ENCODE measurements around the gene PTGR2. TPM values are rescaled to one million over a fixed set of nuclear protein-coding genes. Genes with fewer than 3 reads are reported as not detected.
"Not testable (repeated sequence)": the region's sequence is repeated elsewhere in the genome, so short reads cannot be mapped to it uniquely, and the experiment has no call there.

Gene PTGR2
- total RNA-seq, 2 donors from 2014 or later = 1.3 to 1.4 TPM

GRCh38 chr14:73913256-73913655, 61.6 kb downstream of the PTGR2 start:
- Mint-ChIP-seq H3K4me1 (peaks cover 15% of the 10 kb centered on the region), H3K36me3 (ENCODE audit: low read depth) (peaks cover 17% of the 10 kb centered on the region), H3K27me3 (no peaks in the 10 kb centered on the region), H3K4me3 (no peak overlapping the region), H3K27ac (no peak overlapping the region)
- DNase-seq (no peak), ATAC-seq (no peak)
- H3K9me3 ChIP-seq (ENCODE audit: control insufficient read depth, low read length, poor library complexity, severe bottlenecking) = peaks cover 2% of the 10 kb centered on the region

- H3K9me3 ChIP-seq (ENCODE audit: control insufficient read depth, low read length, poor library complexity, severe bottlenecking) = peaks cover 2% of the 10 kb centered on the region
- H3K4me3 Mint-ChIP-seq = no peak overlapping the region
- ATAC-seq (no peak), DNase-seq (no peak)
- H3K27ac Mint-ChIP-seq = no peak overlapping the region
- peaks cover 11% of the 10 kb centered on the region for H3K4me1 Mint-ChIP-seq
- peaks cover 6% of the 10 kb centered on the region for H3K36me3 Mint-ChIP-seq (ENCODE audit: low read depth)
- H3K27me3 Mint-ChIP-seq = no peaks in the 10 kb centered on the region
These were observed 64.7 kb downstream of the PTGR2 start for GRCh38 chr14:73916324-73916723.

GRCh38 chr14:73919457-73919856, 67.8 kb downstream of the PTGR2 start:
- DNase-seq; H3K27me3 Mint-ChIP-seq; H3K36me3 Mint-ChIP-seq (ENCODE audit: low read depth); H3K9me3 ChIP-seq (ENCODE audit: control insufficient read depth, low read length, poor library complexity, severe bottlenecking); H3K27ac Mint-ChIP-seq; H3K4me3 Mint-ChIP-seq; ATAC-seq: not testable (repeated sequence)
- H3K4me1 Mint-ChIP-seq = peaks cover 11% of the 10 kb centered on the region

GRCh38 chr14:73924337-73924736, 72.7 kb downstream of the PTGR2 start:
- Mint-ChIP-seq H3K4me3 (no peak overlapping the region), H3K27ac (peak overlapping the region; percentile 72)
- ATAC-seq = no peak

More at GRCh38 chr14:73924337-73924736, 72.7 kb downstream of the PTGR2 start:
- no peaks in the 10 kb centered on the region for H3K27me3 Mint-ChIP-seq
- peaks cover 7% of the 10 kb centered on the region for H3K4me1 Mint-ChIP-seq
- H3K9me3 ChIP-seq (ENCODE audit: control insufficient read depth, low read length, poor library complexity, severe bottlenecking) = no peaks in the 10 kb centered on the region
- DNase-seq = no peak
- peaks cover 14% of the 10 kb centered on the region for H3K36me3 Mint-ChIP-seq (ENCODE audit: low read depth)

Other genes with a start within 250 kb of the PTGR2 start
- not detected for gene ACOT6, start 239.3 kb upstream of the PTGR2 start, total RNA-seq
- gene DNAL1, start 206.8 kb upstream of the PTGR2 start, total RNA-seq = 1 to 10 TPM; 5.4 to 6.1 TPM
- gene PNMA1, start 137.4 kb upstream of the PTGR2 start, total RNA-seq = 10 to 100 TPM; 42.0 to 53.7 TPM
- gene ZNF410, start 35.0 kb downstream of the PTGR2 start, total RNA-seq = 10 to 100 TPM; 92.7 to 97.8 TPM
- gene FAM161B, start 98.3 kb downstream of the PTGR2 start, total RNA-seq = 1 to 10 TPM; 3.3 to 3.4 TPM
- 10 to 100 TPM; 28.0 to 29.6 TPM for gene COQ6, start 98.5 kb downstream of the PTGR2 start, total RNA-seq
- gene ENTPD5, start 167.5 kb downstream of the PTGR2 start, total RNA-seq = 1 to 10 TPM; 8.3 to 8.9 TPM
- 1 to 10 TPM; 2.5 to 2.8 TPM for gene BBOF1, start 167.5 kb downstream of the PTGR2 start, total RNA-seq
- gene ALDH6A1, start 232.6 kb downstream of the PTGR2 start, total RNA-seq = 1 to 10 TPM; 7.8 to 8.9 TPM
- 10 to 100 TPM in 1 of 2 donors, 1 to 10 TPM in 1; 7.6 to 10.5 TPM for gene LIN52, start 233.1 kb downstream of the PTGR2 start, total RNA-seq

Measured in T-helper 17 cell (primary cell).